Stomach (tissue), 9 donors: ENCODE results near the gene GCAT. TPM values are rescaled to one million over a fixed set of nuclear protein-coding genes. Genes with fewer than 3 reads are reported as not detected.
"Not testable (repeated sequence)": the region's sequence is repeated elsewhere in the genome, so short reads cannot be mapped to it uniquely, and the experiment has no call there.

Experiments used
- DNase-seq, 2 donors: peaks; one replicate each; pipeline versions ENCODE4 v3.0.0 to v3.0.0-alpha.2; 2013 to 2019
- H3K27ac ChIP-seq, 5 donors: fragments of 200-600 bp in 4 of 5; sonication (generic) in 4 of 5; one replicate each; pipeline ENCODE4 v1.5.1; 2013 to 2019; ENCODE audit warnings: mild to moderate bottlenecking in 1 of 5, moderate library complexity in 1 of 5
- H3K27me3 ChIP-seq, 3 donors: fragments of 200-600 bp; sonication (generic); one replicate each; pipeline ENCODE4 v1.5.1; 2017 to 2019; ENCODE audit warnings: mixed run types in 1 of 3
- H3K36me3 ChIP-seq, 4 donors: fragments of 200-600 bp; sonication (generic); 1 replicate in 3 of 4; 2 replicates in 1 of 4; pipeline ENCODE4 v1.5.1; 2016 to 2019
- H3K4me1 ChIP-seq, 4 donors: fragments of 200-600 bp; sonication (generic); one replicate each; pipeline ENCODE4 v1.5.1; 2016 to 2019
- H3K4me3 ChIP-seq, 4 donors: fragments of 200-600 bp; sonication (generic) in 3 of 4; one replicate each; pipeline ENCODE4 v1.5.1; 2016 to 2019; ENCODE audit warnings: mild to moderate bottlenecking in 1 of 4
- H3K9me3 ChIP-seq, 4 donors: fragments of 200-600 bp; sonication (generic); one replicate each; pipeline ENCODE4 v1.5.1; 2016 to 2019
- EP300 ChIP-seq: sonication (generic); formaldehyde crosslinking; IDR thresholded peaks from one replicate; pipeline ENCODE4 v1.6.1; 2017; ENCODE audit warnings: antibody characterized with exemption
- POLR2A ChIP-seq, 4 donors: fragments of 450-650 bp; IDR thresholded peaks; one replicate each; pipeline ENCODE4 v1.6.1; 2016; ENCODE audit warnings: antibody characterized with exemption in 4 of 4, control low read depth in 2 of 4, mild to moderate bottlenecking in 1 of 4, moderate library complexity in 1 of 4
- POLR2AphosphoS5 ChIP-seq, 3 donors: sonication (generic); formaldehyde crosslinking; IDR thresholded peaks; one replicate each; pipeline ENCODE4 v1.6.1; 2016; ENCODE audit warnings: antibody characterized with exemption in 3 of 3
- WGBS, 5 donors: extraction: QIAGEN DNeasy Blood & Tissue Kit in 3 of 5; methylation state at CpG; one replicate each; pipeline versions ENCODE4 v1.1.5 to v1.1.7; 2013 to 2018; 5-methylcytosine and 5-hydroxymethylcytosine counted together
- intact Hi-C: fragments of 100-400 bp; cut with DNase I; formaldehyde crosslinking; loops from one replicate; pipeline ENCODE4 v1.15.1; 2023; ENCODE audit warnings: low total_unique reads
- polyA plus RNA-seq, 3 donors: library from polyadenylated mRNA; stranded (reverse); fragments of 200-250 nt; gene quantifications; one replicate each; pipeline ENCODE4 v1.2.3, GENCODE V29; 2013
- total RNA-seq, 5 donors: library from RNA; depleted of rRNA; stranded (reverse); fragments of >200 nt; gene quantifications; one replicate each; pipeline versions ENCODE4 v1.1.0 to v1.2.3, GENCODE V29; 2014 to 2016
- TF ChIP-seq, protein P1 (sequence below), 7 experiments: fragments of 450-650 bp in 4 of 7; fragments of 200-600 bp in 3 of 7; sonication (generic) in 3 of 7; IDR thresholded peaks; one replicate each; pipeline ENCODE4 v1.5.1; 2016 to 2019; ENCODE audit warnings: antibody characterized with exemption in 7 of 7, control low read depth in 2 of 7, mild to moderate bottlenecking in 1 of 7
- donor health status: healthy with polysubstance abuse.
- donor health status: Bipolar disorder and iron deficiency.
- donor health status: healthy.

GCAT gene
- total and polyA plus RNA-seq, 8 donors = 0.45 to 158 (median 23.4) TPM; not detected in 1

DNA sequence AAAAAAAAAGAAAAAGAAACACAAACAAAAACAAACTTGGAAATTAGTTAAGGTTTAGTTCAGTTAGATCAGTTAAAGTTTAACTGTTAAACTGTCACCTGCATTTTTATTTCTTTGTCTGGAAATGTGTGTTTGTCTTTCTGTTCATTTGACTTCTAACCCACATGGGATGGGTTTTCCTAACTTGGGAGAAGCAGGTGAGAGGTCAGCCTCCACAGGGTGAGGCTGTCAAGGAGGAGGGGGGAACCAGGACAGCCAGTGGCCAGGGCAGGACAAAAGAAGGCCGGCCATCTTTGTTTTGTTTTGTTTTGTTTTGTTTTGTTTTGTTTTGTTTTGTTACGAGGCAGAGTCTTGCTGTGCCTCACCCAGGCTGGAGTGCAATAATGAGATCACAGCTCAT lies 13.4 kb upstream of the GCAT start:
- TF ChIP-seq POLR2A (IDR thresholded peaks at IDR 0.05) (no peak), EP300 (no peak), POLR2AphosphoS5 (IDR thresholded peaks at IDR 0.05) (no peak)
- TF ChIP-seq, protein P1, sequence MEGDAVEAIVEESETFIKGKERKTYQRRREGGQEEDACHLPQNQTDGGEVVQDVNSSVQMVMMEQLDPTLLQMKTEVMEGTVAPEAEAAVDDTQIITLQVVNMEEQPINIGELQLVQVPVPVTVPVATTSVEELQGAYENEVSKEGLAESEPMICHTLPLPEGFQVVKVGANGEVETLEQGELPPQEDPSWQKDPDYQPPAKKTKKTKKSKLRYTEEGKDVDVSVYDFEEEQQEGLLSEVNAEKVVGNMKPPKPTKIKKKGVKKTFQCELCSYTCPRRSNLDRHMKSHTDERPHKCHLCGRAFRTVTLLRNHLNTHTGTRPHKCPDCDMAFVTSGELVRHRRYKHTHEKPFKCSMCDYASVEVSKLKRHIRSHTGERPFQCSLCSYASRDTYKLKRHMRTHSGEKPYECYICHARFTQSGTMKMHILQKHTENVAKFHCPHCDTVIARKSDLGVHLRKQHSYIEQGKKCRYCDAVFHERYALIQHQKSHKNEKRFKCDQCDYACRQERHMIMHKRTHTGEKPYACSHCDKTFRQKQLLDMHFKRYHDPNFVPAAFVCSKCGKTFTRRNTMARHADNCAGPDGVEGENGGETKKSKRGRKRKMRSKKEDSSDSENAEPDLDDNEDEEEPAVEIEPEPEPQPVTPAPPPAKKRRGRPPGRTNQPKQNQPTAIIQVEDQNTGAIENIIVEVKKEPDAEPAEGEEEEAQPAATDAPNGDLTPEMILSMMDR (IDR thresholded peaks at IDR 0.05) = no peak
- peak in 1 of 2 donors; percentile 13 for DNase-seq
- intact Hi-C loops = loop anchor here (10.0 kb wide), 1 partner anchor 150 kb away; no protein-coding TSS in a partner anchor
- H3K4me3 ChIP-seq = no peak overlapping the region
- peaks cover 0 to 8% (median 3%) of the 10 kb centered on the region in 4 donors for H3K4me1 ChIP-seq
- WGBS, 5 donors = 49 to 78% (median 67%) methylated on average over 2 of the region's 2 CpGs
- no peaks in the 10 kb centered on the region for H3K9me3 ChIP-seq
- H3K36me3 ChIP-seq = no peaks in the 10 kb centered on the region
- H3K27me3 ChIP-seq = no peaks in the 10 kb centered on the region
- no peak overlapping the region for H3K27ac ChIP-seq

DNA sequence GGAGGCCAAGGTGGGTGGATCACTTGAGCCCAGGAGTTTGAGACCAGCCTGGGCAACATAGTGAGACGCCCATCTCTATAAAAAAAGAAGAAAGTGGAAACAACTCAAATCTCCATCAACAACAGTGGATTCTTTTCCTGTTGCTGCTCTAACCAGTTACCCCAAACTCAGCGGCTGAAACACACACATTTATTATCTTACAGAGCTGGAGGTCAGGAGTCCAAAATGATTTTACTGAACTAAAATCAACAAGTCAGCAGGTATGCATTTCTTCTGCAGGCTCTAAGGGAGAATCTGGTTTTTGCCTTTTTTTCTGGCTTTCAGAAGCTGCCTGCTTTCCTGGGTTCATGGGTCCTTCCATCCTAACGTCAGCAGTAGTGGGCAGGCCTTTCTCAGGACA lies 11.7 kb upstream of the GCAT start:
- 54 to 70% (median 57%) methylated on average over 3 of the region's 3 CpGs for WGBS, 5 donors
- Histone ChIP-seq H3K27ac (no peak overlapping the region), H3K4me1 (peaks cover 0 to 8% (median 3%) of the 10 kb centered on the region in 4 donors), H3K9me3 (no peaks in the 10 kb centered on the region), H3K27me3 (no peaks in the 10 kb centered on the region), H3K36me3 (no peaks in the 10 kb centered on the region), H3K4me3 (no peak overlapping the region)
- peak in 1 of 2 donors; percentile 17 for DNase-seq
- TF ChIP-seq, protein P1 (IDR thresholded peaks at IDR 0.05) = no peak
- TF ChIP-seq POLR2AphosphoS5 (IDR thresholded peaks at IDR 0.05) (no peak), POLR2A (IDR thresholded peaks at IDR 0.05) (no peak), EP300 (no peak)
- intact Hi-C loops = loop anchor here (10.0 kb wide), 1 partner anchor 151 kb away; no protein-coding TSS in a partner anchor

DNA sequence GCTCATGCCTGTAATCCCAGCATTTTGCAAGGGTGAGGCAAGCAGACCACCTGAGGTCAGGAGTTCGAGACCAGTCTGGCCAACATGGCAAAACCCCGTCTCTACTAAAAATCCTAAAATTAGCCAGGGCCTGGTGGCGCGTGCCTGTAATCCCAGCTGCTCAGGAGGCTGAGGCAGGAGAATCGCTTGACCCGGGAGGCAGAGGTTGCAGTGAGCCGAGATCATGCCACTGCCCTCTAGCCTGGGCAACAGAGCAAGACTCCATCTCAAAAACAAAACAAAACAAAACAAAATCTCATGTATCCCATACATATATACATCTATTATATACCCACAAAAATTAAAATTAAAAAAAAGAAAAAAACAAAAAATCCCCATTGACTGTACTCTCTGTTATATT lies 10.5 kb upstream of the GCAT start:
- not testable (repeated sequence) for H3K4me3 ChIP-seq, H3K9me3 ChIP-seq, H3K36me3 ChIP-seq, H3K27me3 ChIP-seq, H3K4me1 ChIP-seq, DNase-seq, H3K27ac ChIP-seq
- intact Hi-C loops = loop anchor here (10.0 kb wide), 1 partner anchor 152 kb away; no protein-coding TSS in a partner anchor
- 86 to 95% (median 94%) methylated on average over 7 of the region's 7 CpGs for WGBS, 5 donors

DNA sequence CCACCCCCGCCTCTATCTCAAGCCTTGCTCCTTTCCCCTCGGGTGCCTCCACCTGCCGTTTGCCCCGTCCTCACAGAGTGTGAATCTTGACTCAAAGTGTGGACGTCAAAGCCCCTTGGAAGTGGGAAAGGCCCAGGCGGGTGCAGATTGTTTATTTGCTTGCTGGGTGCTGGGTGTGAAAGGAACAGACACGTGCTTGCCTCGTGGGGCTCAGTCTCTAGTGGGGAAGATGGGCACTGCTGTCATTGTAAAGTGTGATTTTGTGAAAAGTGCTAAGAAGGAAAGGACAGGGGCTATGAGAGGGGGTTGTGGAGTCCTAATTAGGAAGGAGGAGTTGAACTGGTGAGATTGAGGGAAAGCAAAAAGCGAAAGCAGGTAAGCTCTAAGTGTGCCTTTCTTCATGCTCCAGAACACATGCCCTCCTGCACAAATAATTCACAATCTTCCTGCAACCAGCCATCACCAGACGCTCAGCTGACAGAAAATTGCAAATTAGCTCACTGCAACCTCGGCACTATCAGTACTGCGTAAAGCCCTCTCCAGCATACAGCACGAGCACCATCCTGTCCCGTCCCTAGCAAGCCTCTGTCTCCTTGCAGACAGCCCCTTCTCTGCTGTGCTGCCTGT lies 9.7 kb upstream of the GCAT start:
- intact Hi-C loops = loop anchor here (10.0 kb wide), 1 partner anchor 153 kb away; no protein-coding TSS in a partner anchor

DNA sequence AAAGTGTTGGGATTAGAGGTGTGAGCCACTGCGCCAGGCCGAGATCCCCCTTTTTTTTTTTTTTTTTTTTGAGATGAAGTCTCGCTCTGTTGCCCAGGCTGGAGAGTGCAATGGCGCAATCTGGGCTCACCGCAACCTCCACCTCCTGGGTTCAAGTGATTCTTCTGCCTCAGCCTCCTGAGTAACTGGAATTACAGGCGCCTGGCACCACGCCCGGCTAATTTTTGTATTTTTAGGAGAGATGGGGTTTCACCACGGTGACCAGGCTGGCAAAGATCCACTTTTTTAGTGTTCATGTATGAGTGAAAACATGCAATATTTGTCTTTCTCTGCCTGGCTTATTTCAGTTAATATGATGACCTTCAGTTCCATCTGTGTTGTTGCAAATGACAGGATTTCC lies 7.8 kb upstream of the GCAT start:
- DNase-seq, H3K36me3 ChIP-seq, H3K27ac ChIP-seq, H3K4me3 ChIP-seq, H3K27me3 ChIP-seq, H3K9me3 ChIP-seq: not testable (repeated sequence)
- intact Hi-C loops = loop anchor here (10.0 kb wide), 1 partner anchor 155 kb away; no protein-coding TSS in a partner anchor
- peaks cover 17 to 33% (median 32%) of the 10 kb centered on the region in 4 donors for H3K4me1 ChIP-seq
- WGBS, 5 donors = 74 to 84% (median 76%) methylated on average over 9 of the region's 9 CpGs

More for the DNA sequence above, 9.7 kb upstream of the GCAT start:
- H3K9me3 ChIP-seq = no peaks in the 10 kb centered on the region
- WGBS, 5 donors = 57 to 64% (median 63%) methylated on average over 11 to 14 of the region's 14 CpGs
- H3K27me3 ChIP-seq = no peaks in the 10 kb centered on the region
- DNase-seq = peak in 1 of 2 donors; percentile 15
- TF ChIP-seq POLR2A (IDR thresholded peaks at IDR 0.05) (no peak), EP300 (no peak), POLR2AphosphoS5 (IDR thresholded peaks at IDR 0.05) (no peak)
- TF ChIP-seq, protein P1 (IDR thresholded peaks at IDR 0.05) = no peak
- no peaks in the 10 kb centered on the region for H3K36me3 ChIP-seq
- H3K4me3 ChIP-seq = no peak overlapping the region
- peaks cover 4 to 15% (median 14%) of the 10 kb centered on the region in 4 donors for H3K4me1 ChIP-seq
- no peak overlapping the region for H3K27ac ChIP-seq
